NCI-H2107 (cell line): ENCODE measurements around the gene MCAM.

ENCODE experiments used
- DNase-seq: peaks from one replicate; lab custom pipeline; 2025; lab: John Stamatoyannopoulos, UW

MCAM gene

DNA sequence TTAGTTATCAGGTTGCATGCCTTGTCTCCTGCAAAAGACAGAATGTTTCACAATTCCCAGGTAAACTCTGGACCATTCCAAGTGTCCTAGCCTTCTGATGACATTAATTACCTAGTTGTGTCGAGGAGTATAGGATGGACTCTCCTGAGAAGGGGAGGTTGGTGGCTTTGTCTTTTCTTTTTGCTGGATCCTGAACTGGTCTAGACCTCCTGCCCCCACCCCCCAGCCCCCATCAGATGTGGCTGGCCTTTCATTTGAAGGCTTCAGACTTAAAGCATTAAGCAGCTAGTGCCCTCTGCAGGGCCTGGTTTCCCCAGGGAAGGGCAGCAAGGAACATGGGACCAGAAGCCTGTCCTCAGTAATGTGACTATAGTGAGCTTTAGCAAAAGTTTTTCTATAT lies 9.7 kb downstream of the MCAM start:
- no peak for DNase-seq

DNA sequence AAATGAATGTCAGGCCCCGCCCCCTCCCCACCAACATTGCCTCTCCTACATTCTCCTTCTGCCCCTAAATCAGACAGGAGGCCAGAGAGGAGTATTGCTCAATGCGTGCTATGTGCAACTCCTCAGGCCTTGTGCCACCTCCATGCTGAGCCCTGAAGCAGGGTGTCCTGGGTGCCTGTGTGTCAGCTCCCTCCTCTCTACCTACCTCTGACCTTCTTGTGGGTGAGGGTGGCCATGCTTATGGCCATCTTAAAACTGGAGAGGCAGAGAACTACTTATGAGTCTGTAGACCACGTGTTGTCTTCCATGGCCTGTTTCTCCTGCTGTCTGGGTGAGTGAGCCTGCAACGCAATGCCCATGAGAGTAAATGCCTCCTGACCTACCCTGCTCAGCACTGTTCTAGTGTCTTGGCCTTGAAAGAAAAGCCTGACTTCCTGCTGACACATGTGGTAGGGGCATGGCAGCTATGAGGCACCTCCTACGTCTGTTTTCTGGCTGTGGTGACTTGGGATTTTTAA lies 10.5 kb downstream of the MCAM start:
- DNase-seq, result no peak

DNA sequence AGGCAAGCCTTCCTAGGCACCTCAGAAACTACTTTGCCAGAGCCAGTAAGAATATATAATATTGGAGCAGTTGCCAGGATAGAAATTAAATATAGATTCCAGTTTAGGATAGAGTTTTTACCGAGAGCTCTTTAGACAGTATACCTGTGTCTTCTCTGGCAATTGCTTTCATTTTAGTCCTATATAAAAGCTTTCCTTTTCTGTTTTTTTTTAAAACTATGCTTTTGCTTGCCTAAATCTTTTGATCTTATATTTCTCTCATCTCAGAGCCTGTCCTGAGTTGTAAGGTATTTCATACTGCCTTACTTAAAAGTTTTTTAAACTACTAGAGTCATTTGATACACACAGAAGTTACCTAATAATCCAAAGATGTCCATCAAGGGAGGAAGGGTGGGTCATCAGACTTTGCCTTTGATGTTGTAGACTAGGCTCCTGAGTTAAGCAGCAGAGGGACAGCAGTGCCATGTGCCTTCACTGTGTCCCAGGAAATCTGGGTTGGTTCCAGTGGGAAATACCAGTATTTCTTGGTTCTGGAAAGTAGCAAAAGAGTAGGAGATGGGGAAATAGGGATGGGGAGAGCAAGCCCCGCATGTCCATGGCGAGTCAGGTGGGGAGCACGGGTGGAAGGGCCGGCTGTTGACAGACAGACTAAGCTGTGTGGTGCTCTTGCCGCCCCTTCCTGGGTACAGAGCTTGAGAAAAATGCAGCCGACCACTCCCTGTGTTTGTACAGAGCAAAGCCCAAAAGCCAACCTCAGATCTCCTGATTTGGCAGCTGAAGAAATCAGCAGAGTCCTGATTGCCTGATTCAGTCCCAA lies 11.2 kb downstream of the MCAM start:
- DNase-seq, result no peak

DNA sequence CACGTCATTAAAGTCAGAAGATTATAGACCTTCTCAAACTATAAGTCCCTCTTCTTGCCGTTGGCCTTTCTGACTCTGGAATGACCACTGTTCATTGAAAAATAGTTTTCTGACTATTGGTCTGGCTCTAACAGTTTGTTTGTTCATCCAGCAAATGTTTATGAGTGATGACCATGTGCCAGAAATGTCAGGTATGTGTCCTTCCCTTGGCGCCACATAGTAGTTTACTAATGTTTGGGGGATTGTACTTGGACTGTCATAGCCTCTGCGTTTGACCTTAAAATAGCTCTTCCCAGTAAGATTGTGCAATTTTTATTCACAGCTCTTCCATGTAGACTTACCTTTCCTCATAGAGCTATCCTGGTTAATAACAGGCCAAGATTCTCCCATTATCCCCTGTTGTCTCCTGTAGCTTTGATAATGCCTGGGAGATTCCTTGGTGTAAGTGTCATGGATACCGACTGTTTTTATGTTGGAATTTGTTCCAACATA lies 13.7 kb downstream of the MCAM start:
- no peak for DNase-seq

- no peak for DNase-seq
These were observed 16.5 kb downstream of the MCAM start for GRCh38 chr11:119300198-119300964.

- no peak for DNase-seq
These were observed 17.5 kb downstream of the MCAM start for GRCh38 chr11:119299416-119299815.

DNA sequence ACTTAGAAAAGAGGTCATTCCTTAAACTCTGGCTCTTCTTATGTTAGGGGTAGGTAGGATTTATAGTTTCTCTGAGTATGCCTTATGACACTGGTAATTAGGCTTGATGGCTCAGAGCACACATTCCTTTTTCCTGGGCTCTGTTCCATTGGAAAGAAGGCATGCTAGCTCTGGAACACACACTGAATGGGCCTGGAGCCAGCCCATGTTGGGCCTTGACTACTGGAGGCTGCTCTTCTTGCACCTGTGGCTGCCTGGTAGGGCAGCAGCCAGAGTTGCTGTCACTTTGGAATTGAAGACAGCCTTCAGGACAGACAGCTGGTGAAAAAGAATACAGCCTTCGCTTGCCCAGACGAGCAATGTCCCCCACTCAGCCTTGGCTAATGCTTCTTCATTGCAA lies 18.2 kb downstream of the MCAM start:
- no peak for DNase-seq

DNA sequence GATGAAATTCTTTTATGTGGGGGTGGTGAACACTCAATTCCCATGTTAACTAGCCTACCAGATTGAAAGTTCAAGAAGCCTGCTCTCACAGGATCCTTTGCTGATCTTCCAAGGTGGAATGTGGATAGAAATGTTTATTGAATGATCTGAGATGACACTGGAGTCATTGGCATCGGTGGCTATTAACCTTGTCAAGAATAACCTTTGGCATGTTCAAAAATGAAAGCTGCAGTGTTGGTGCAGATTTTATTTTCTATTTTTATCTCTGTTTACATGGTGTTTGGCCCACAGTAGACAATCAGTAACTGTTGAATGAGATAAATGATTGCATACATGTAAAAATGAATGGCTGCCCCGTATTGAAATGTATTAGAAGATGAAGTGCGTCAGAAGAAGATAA lies 19.0 kb downstream of the MCAM start:
- no peak for DNase-seq

DNA sequence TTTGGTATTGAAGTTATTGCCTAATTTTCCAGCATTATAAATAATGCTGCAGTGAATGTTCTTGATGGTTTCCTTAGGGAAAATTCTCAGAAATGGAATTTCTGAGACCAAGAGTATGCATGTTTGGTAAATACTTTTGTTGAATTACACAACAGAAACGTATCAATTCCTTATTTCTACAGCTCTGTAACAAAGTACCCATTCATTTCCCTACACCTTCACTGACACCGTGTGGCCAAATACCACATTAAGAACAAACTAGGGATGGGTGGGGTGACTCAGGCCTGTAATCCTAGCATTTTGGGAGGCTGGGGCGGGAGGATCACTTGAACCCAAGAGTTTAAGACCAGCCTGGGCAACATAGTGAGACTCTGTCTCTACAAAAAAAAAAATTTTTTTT lies 21.8 kb downstream of the MCAM start:
- DNase-seq, result no peak

- no peak for DNase-seq
These were observed 23.5 kb downstream of the MCAM start for GRCh38 chr11:119293461-119293860.

DNA sequence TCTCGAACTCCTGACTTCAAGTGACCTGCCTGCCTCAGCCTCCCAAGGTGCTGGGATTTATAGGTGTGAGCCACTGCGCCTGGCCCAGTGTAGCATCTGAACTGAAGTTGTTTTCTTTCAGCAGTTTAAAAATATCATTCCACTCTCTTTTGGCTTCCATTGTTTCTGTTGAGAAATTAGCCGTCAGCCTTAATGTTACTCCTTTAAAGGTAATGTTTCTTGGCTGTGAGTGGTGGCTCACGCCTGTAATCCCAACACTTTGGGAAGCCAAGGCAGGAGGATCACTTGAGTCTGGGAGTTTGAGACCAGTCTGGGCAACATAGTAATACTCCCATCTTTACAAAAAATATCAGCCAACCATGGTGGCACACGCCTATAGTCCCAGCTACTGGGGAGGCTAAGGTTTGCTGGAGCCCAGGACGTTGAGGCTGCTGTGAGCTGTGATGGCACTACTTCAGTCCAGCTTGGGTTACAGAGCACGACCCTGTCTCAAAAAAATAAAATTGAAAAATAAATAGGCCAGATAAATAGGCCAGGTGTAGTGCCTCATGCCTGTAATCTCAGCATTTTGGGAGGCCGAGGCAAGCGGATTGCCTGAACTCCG lies 25.9 kb downstream of the MCAM start:
- no peak for DNase-seq

DNA sequence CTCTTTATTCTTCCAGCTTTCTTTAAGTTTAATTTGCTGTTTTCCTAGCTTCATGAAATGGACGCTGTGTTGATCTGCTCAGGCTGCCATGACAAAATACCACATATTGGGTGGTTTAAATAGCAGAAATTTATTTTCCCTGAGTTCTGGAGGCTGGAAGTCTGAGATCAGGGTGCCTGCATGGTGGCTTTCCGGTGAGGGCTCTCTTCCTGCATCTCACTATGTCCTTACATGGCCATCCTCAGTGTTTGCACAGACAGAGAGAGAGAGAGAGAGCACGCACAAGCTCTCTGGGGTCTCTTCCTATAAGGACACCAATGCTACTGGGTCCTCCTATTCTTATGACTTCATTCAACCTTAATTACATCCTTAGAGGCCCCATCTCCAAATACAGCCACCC lies 28.7 kb downstream of the MCAM start:
- no peak for DNase-seq

DNA sequence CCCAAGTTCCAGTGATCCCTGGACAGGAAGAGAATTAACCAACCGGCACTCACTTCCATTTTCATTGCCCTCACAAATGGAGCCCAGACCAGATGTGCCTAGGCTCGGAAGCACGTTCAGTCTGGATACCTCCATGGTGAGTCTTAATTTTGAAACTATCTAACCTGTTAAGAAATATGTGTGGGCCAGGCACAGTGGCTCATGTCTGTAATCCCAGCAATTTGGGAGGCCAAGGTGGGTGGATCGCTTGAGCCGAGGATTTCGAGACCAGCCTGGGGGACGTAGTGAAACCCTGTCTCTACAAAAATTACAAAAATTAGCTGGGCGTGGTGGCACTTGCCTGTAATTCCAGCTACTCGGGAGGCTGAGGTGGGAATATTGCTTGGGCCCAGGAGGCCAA lies 31.5 kb downstream of the MCAM start:
- DNase-seq, result no peak

DNA sequence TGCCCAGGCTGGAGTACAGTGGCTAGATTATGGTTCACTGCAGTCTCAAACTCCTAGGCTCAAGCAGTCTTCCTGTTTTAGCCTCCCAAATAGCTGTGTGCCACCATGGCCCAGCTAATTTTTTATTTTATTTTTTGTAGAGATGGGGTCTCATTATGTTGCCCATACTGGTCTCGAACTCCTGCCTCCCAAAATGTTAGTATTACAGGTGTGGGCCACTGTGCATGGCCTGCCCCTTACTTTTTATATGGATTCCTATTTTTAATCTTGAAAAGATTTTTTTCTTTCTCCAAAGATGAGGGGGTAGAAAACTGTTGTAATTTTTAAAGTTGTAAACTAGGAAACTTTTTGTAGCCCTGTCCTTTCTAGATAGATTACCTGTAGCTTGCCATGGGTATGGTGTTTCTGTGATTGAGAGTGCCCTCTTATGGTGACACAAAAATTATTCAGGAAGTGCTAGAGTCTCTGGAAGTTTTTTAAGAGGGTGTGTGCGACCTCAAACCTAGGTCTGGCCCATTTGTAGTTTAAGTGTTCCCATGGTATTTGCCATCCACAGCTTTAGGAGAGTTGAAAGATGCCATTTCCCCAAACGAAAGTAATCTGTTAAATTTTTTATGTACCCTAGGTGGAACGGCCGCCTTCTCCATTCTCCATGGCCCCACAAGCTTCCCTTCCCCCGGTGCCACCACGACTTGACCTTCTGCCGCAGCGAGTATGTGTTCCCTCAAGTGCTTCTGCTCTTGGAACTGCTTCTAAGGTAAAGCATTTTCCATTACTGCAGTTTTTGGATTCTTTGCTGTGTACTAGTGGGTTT lies 32.4 kb downstream of the MCAM start:
- DNase-seq, result no peak

- no peak for DNase-seq
These were observed 34.4 kb downstream of the MCAM start for GRCh38 chr11:119282495-119282894.

- no peak for DNase-seq
These were observed 39.3 kb downstream of the MCAM start for GRCh38 chr11:119277660-119278059.

DNA sequence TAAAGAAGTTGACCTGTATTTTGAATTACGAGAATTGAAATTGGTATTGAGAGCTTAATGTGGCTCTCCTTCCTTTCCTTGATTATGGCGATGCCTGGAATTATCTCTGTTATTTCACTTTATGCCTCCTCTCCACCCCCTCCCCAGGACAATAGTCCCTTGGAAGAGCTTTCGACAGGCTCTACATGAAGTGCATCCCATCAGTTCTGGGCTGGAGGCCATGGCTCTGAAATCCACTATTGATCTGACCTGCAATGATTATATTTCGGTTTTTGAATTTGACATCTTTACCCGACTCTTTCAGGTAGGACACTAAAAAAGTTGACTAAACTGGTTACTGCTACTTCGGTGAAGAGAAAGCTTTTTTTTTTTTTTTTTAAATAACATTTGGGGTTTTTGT lies 43.2 kb downstream of the MCAM start:
- DNase-seq, result no peak

- DNase-seq, result no peak
These were observed 49.3 kb downstream of the MCAM start for GRCh38 chr11:119267645-119268044.

DNA sequence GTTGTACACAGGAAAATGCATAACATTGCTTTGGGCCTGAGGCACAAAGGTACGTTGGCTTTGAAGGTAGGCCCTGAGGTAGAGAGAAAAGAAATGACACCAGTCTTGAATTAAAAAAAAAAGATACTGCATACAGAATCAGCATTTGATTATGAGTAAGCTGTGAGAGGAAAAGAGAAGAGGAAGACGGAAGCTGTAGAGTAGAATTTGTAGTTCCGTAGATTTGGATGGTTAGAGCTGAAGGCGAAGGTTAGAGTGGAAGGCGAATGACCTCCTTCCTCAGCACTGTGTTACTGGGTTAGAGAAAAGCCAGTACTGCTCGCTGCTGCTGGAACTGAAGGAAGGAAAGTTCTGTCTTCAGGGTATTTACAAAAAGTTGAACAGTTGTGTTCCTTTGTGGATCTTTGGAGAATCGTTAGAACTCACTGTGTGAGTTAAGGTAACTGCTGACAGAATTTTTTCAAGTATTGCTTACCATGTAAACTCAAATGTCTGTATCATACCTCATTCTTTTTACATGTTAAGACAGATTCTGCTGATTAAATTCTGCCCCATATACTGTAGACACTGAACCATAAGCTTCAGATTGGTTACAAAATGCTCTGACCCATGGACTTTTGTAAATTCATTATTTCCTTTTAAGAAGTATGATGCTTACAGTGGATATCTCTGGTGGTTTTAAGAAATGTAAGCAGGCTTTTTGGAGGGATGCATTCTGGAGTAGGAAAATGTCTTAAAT lies 50.2 kb downstream of the MCAM start:
- DNase-seq, result no peak

DNA sequence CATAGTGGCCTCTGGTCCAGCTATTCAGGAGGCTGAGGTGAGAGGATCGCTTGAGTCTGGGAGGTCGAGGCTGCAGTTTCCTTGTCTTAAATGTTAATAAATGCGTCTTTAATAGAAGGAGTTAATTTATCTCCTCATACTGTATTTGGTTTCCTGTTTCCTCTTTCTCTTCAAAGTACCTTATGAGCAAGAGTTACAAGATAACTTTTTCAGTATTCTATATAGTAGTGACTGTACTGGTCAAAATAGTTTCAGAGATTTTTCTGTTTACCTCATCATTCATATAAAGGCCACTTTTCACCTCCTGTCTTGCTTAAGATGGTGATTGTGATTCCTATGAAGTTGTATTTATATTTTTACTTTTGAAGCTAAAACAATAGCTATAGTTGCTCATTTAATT lies 50.9 kb downstream of the MCAM start:
- no peak for DNase-seq

GRCh38 chr11:119263352-119263940 lies 53.5 kb downstream of the MCAM start:
- no peak for DNase-seq
